HG03025 (cell line): ENCODE data around the gene GCK.

ENCODE experiments used
- ATAC-seq: cut with Tn5 transposase; IDR thresholded peaks from one replicate; pipeline ENCODE4 v1.9.1; 2021; ENCODE audit warnings: mild to moderate bottlenecking, moderate library complexity; ENCODE audit not compliant: unreplicated experiment, low FRiP score

The GCK gene

DNA sequence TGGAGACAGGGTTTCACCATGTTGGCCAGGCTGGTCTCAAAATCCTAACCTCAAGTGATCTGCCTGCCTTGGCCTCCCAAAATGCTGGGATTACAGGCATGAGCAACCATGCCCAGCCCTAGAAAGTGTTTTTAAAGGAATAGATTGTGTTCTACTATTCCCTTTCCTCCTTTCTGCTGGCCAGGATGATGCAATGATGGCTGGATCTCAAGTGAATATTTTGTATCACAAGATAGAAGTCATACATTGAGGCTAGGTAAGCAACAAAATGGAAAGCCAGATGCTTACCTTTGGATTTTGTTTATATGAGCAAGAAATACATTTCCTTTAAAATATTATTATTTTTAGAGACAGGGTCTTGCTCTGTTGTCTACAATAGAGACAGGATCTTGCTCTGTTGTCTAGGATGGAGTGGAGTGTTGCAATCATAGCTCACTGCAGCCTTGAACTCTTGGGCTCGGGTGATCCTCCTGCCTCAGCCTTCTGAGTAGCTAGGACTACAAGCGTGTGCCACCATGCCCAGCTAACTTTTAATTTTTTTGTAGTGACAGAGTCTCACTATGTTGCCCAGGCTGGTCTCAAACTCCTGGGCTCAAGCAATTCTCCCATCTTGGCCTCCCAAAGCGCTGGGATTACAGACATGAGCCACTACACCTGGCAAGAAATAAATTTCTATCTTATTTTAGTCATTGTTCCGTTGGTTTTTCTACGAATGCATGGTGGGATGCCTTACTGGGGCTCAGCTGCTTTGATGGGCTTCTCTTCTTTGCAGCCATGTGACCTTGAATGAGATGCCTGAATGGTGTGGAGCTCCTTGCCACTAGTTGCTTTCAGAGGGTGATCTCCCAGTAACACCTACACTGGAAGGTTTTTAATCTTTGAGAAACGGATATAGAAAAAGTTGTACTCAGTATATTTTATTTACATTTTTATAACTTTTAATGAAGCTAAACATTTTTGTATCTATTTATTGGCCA lies 90.9 kb downstream of the GCK start:
- no peak for ATAC-seq

DNA sequence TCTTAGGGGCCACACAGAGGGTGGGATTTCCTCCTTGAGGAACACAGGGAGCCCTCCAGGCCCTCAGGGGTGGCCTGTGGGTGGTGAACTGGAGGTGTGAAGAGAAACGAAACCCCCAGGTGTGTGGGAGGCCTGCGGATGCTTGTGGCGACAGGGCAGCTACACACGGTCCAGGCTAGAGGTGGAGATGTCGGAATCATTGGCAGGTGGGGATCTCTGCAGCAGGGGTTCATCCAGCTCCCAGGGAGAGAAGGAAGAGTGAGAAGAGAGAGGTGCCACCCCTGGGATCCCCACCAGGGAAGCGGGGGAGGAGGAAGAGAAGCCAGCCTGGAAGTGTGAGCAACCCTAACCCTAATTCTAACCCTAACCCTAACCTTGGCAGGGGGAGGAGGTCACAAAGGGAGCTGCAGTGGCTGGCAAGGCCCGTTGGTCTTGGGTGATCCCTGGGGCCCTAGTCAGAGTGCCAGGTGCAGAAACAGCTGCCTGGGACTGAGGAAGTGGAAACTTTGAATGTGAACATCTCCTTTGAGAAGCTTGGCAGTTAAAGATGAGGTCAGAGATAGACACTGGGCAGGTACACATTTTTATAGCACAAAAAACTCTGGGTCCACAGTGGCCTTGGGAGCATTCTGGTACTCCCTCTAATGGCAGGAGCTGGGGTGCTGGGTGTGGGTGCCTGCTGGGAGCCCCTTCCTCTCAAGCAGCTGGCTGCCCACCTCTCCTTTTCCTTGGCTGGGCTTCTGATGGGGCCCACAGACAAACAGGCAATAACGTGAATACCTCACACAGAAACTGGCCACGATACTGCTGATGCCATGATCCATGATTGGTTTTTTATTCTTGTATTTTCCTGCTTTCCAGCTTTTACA lies 91.9 kb downstream of the GCK start:
- no peak for ATAC-seq

DNA sequence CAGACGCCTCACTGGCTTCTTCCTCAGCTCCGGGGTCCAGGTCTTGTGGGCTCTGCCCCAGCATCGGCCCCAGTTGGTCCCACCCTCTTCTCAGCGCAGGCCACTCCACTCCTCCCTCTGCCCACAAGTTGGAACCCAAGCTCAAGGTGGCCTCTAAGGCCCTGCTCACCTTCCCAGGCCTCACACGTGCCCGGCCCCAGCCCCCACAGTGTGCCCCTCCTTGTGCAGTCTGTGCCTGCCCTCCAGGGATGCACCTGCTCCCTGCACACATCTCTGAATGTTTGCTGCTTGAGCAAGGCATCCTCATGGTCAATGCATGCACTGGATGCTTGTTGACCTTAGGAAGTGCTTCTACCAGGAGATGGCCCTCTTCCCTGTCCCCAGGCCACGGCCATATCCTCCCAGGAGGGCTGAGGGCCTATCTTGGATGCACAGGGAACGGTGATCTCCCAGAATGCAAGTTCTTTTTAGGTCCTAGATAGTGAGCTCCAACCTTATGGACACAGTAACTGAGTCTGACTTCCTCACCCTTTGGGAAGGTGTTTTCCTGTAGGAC lies 92.8 kb downstream of the GCK start:
- ATAC-seq: no peak

DNA sequence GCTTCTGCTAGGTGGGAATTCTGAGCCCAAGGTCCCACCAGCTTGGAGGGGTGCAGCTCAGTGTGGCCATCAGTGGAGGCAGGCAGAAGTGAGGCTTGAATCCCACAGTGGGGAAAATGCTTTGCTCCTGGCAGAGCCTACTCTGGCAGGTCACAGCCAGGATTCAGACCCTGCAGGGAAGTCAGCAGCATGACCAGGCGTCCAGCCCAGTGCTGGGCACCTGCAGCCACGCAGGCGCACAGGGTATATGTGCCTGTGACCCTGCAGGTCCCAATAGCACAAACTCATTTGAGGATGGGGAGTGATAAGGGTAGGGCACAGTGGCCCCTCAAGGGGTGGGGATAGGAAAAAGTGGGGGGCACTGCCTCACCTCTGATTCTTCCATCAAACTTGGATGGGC lies 93.5 kb downstream of the GCK start:
- ATAC-seq: no peak

DNA sequence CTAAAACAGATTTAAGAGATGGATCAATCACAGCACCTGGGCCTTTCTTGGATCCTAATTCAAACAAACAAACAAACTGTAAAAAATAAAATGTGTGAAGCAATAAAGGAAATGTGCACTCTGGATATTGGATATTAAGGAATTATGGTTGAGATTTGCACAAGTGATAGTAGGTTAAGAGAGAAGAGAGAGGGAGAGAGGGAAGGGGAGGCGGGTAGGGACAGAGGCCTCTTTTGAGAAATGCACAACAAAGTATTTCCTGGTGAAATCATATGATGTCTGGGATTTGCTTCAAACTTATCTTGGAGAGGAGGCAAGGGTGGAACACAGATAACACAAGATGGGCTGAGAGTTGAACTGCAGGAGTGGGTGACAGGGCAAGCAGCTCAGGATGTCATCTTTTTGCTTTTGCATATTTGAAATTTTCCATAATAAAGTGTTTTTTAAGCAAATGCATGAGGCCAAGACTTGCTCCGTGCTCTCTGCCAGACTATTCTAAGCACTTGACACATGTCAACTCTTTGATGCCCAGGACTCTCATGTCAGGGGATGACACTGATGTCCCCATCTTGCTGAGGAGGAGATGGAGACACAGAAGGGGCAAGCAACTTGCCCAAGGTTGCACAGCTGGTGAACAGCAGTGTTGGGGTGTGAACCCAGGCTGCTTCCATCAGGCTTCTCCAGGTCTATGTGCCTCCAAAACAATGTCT lies 94.2 kb downstream of the GCK start:
- ATAC-seq: no peak

DNA sequence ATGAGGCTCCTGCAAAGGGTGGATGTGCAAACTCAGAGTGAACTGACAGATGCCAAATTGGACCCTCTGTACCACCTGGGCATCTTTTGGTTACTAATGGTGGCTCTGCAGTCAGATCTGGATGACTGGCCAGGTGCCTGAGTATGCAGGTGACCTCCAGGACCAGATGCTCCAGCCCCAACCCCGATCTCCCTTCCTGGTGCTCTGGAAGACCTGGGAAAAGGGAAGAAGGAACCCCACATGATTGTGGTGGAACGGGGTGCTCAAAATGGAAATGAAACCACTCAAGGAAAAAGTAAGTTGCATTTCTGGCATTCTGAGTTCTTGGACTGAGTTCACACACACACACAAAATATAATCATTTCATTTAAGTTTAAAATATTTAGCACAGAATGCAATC lies 94.9 kb downstream of the GCK start:
- no peak for ATAC-seq
